ENCODE measurements around the gene KIF3B.
"Not testable (repeated sequence)": the region's sequence is repeated elsewhere in the genome, so short reads cannot be mapped to it uniquely, and the experiment has no call there.

The KIF3B gene

GRCh38 chr20:32380745-32381144 lies 103.3 kb downstream of the KIF3B start:
- no peak for TF ChIP-seq CTCF (IDR thresholded peaks at IDR 0.05; ENCODE audit: insufficient read depth, low read length, poor library complexity, severe bottlenecking)
- peaks cover 7% of the 10 kb centered on the region for H3K36me3 ChIP-seq (ENCODE audit: control insufficient read depth, insufficient read depth, low read length)

GRCh38 chr20:32382102-32382950 lies 104.9 kb downstream of the KIF3B start:
- no peak for TF ChIP-seq CTCF (IDR thresholded peaks at IDR 0.05; ENCODE audit: insufficient read depth, low read length, poor library complexity, severe bottlenecking)
- DNase-seq (ENCODE audit: extremely low read depth, insufficient read length) = no peak
- H3K36me3 ChIP-seq (ENCODE audit: control insufficient read depth, insufficient read depth, low read length) = peaks cover 7% of the 10 kb centered on the region
- H3K27me3 ChIP-seq (replicated peaks; ENCODE audit: control insufficient read depth, insufficient read depth, low read length) = no peaks in the 10 kb centered on the region
- H3K4me3 ChIP-seq (replicated peaks; ENCODE audit: low read depth, low read length) = no peak overlapping the region

More at GRCh38 chr20:32380745-32381144, 103.3 kb downstream of the KIF3B start:
- Histone ChIP-seq H3K4me3 (replicated peaks; ENCODE audit: low read depth, low read length) (no peak overlapping the region), H3K27me3 (replicated peaks; ENCODE audit: control insufficient read depth, insufficient read depth, low read length) (no peaks in the 10 kb centered on the region)
- DNase-seq (ENCODE audit: extremely low read depth, insufficient read length) = no peak

- not testable (repeated sequence) for H3K36me3 ChIP-seq (ENCODE audit: control insufficient read depth, insufficient read depth, low read length)
Observed at GRCh38 chr20:32383441-32383840, 106.0 kb downstream of the KIF3B start.

More at GRCh38 chr20:32383441-32383840, 106.0 kb downstream of the KIF3B start:
- DNase-seq (ENCODE audit: extremely low read depth, insufficient read length); H3K27me3 ChIP-seq (replicated peaks; ENCODE audit: control insufficient read depth, insufficient read depth, low read length); H3K4me3 ChIP-seq (replicated peaks; ENCODE audit: low read depth, low read length): not testable (repeated sequence)

Data from GM06990 (cell line).